GM18861 (cell line): ENCODE results near the gene DNAJC19.

Experiments used
- ATAC-seq: cut with Tn5 transposase; IDR thresholded peaks from one replicate; pipeline ENCODE4 v1.9.1; 2021; ENCODE audit not compliant: unreplicated experiment

The DNAJC19 gene

DNA sequence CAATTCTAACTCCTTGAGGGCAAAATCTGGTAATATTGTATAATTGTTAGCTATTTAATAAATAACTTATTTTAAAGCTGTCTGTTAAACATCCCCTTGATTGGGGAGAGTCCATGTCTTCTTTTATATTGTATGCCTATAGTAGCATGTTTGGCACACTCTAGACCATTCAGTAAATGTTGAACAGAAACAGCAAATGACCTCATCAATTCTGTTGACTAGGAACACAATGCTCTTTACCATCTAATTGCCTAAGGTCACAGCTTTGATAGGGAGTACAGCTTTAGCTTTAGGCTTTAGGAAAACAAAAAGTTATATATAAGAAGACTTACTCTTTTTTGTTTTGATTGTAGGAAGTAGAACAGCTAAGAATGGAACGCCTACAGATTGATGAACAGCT, 27.0 kb downstream of the DNAJC19 start:
- ATAC-seq, result no peak

DNA sequence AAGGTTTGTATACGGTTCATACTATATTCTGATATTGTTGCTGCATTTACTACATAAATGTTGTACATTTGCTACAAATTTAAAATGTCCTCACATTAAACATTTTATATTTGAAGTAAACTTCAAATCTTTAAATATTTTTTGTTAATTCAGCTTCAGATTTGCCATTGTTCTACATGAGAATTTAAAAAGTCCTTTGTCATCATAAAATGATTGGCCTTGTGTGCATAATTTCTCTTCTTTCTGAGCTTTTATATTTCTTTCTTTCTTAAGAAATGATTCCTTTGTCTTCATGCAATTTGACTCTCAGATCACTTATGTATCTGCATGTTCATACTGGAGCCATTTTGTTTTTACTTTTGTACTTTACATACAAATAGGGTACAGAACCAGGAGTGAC, 28.0 kb downstream of the DNAJC19 start:
- ATAC-seq, result no peak

DNA sequence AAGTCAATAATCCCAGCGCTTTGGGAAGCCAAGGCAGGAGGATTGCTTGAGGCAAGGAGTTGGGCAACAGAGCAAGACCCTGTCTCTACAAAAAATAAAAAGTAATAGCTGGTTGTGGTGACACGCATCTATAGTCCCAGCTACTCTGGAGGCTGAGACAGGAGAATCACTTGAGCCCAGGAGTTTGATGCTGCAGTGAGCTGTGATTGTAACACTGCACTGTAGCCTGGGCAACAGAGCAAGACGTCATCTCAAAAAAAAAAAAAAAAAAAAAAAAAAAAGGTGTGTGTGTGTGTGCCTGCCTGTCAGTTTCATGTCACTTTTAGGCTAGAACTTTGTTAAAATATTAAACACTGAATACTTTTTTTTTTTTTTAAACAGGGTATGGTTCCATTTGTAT, 28.4 kb downstream of the DNAJC19 start:
- no peak for ATAC-seq

DNA sequence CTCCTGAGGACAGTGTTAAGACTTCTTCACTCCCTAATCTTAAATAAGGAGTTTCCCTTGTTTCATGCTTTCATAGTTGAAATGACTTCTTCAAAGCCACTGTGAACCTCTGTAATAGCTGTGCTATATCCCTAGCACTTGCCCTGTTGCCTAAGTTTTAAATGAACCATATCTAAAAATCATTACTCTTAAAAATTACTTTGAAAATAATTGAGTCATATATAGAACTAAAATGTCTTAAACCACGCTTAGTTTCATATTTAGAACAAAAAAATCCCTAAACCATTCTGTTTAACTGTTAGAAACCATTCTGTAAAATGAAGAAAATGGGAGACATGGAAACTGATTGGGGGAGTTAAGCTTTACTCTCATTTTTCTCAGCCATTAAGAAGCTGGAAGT, 29.8 kb downstream of the DNAJC19 start:
- ATAC-seq, result no peak

DNA sequence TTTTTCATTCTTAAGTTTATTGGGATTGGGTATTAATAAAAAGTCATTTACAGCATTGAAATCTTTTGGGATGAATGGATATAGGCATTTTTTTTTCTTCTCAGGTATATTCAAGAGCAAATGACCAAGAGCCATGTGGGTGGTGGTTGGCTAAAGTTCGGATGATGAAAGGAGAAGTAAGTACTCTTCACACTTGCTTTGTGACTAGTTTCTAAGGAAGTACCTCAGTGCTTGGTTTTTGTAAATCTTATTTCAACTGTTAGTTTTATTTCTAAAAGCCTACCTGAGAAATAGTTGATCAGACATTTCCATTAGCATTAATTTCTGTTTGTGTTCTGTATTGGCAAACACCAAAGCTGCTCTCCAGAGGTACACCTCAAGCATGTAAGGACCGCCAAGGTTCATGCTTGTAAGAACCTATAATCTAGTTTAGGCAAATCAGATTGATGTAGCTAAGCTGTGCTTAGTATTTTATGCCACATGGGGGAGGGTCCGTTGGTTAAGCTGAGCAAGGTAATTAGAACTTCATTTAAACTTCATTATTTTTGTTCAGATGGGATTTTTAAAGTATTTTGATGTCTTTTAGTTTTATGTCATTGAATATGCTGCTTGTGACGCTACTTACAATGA, 41.7 kb downstream of the DNAJC19 start:
- ATAC-seq, result no peak

DNA sequence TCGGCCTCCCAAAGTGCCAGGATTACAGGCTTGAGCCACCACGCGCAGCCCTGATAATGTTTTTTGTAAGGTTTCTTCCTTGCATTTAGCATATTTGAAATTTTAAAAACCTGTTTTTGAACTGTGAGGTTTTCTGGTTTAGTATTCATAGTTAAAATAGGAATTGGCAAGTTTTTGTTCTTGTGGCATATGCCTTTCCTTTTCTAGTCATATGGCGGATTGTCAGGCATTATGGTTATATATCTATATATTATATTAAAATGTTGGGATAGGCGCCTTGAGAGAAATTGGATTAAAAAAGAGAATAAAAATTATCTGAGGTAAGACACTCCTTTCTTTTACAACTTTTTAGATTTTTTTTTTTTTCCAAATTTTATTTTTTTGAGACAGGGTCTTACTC, 48.7 kb downstream of the DNAJC19 start:
- no peak for ATAC-seq

DNA sequence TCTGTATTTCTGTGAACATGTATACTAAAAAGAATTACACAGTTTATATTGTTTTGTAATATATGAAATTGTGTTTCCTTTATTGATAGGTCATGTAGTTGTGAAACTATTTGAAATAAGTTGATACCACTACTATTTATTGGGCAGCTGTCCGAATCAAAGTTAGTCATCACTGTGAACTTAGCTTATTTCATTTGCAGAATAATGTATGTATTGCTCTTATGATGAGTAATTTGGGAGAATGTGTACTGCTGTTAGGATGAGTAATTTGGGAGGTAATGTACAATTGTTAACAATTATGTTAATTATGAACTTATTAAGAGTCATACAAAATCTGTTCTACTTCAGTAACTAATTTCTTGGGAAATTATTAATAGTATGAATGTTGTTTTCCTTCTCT, 54.9 kb downstream of the DNAJC19 start:
- ATAC-seq, result no peak
